ENCODE data around the gene PYCARD.
A peak's percentile ranks its signal among the peaks of the same experiment; 100 is the strongest.

Gene PYCARD

GRCh38 chr16:31202414-31203375 is at the start of gene PYCARD:
TSS of gene PYCARD (minus strand) at chr16:31202760. CDS start at chr16:31202690, 70 bp downstream.
- Histone ChIP-seq H2AFZ (ENCODE audit: low read depth, low read length) (peak within 1 kb of the TSS; percentile 76), H4K20me1 (ENCODE audit: insufficient read depth, low read length) (peaks cover 26% of the 10 kb centered on the region), H3K4me3 (ENCODE audit: low read length) (peak within 1 kb of the TSS; percentile 94), H3K27ac (ENCODE audit: low read length) (peak within 1 kb of the TSS; percentile 62), H3K9me3 (ENCODE audit: insufficient read depth, low read length) (no peaks in the 10 kb centered on the region), H3K79me2 (ENCODE audit: low read length) (no peaks in the 10 kb centered on the region), H3K36me3 (replicated peaks; ENCODE audit: low read depth, low read length) (peaks cover 6% of the 10 kb centered on the region), H3K4me1 (ENCODE audit: low read length) (peaks cover 32% of the 10 kb centered on the region), H3K27me3 (ENCODE audit: low read depth, low read length) (no peaks in the 10 kb centered on the region), H3K9ac (ENCODE audit: low read length) (peak within 1 kb of the TSS; percentile 93), H3K4me2 (ENCODE audit: low read length) (peak within 1 kb of the TSS; percentile 98)
- TF ChIP-seq EZH2phosphoT487 (IDR thresholded peaks at IDR 0.05; ENCODE audit: low read depth), result no peak
- no peak for TF ChIP-seq CTCF (IDR thresholded peaks at IDR 0.05; ENCODE audit: low read depth, low read length)

- Histone ChIP-seq H3K9ac (ENCODE audit: low read length) (no peak overlapping the region), H3K4me3 (ENCODE audit: low read length) (no peak overlapping the region), H3K4me1 (ENCODE audit: low read length) (peaks cover 9% of the 10 kb centered on the region), H3K27ac (ENCODE audit: low read length) (no peak overlapping the region), H3K4me2 (ENCODE audit: low read length) (no peak overlapping the region), H4K20me1 (ENCODE audit: insufficient read depth, low read length) (no peaks in the 10 kb centered on the region), H3K79me2 (ENCODE audit: low read length) (no peaks in the 10 kb centered on the region), H3K36me3 (replicated peaks; ENCODE audit: low read depth, low read length) (no peaks in the 10 kb centered on the region), H3K27me3 (ENCODE audit: low read depth, low read length) (peaks cover 11% of the 10 kb centered on the region; the same call in 1 of the 2 replicates), H3K9me3 (ENCODE audit: insufficient read depth, low read length) (no peaks in the 10 kb centered on the region), H2AFZ (ENCODE audit: low read depth, low read length) (no peak overlapping the region)
- no peak for TF ChIP-seq EZH2phosphoT487 (IDR thresholded peaks at IDR 0.05; ENCODE audit: low read depth)
- TF ChIP-seq CTCF (IDR thresholded peaks at IDR 0.05; ENCODE audit: low read depth, low read length), result no peak
Measured at GRCh38 chr16:31251435-31251834, 48.9 kb upstream of the PYCARD start.

GRCh38 chr16:31250782-31251384 is 48.3 kb upstream of the PYCARD start:
- Histone ChIP-seq H3K36me3 (replicated peaks; ENCODE audit: low read depth, low read length) (no peaks in the 10 kb centered on the region), H3K4me2 (ENCODE audit: low read length) (no peak overlapping the region), H3K4me3 (ENCODE audit: low read length) (no peak overlapping the region), H4K20me1 (ENCODE audit: insufficient read depth, low read length) (no peaks in the 10 kb centered on the region), H3K27ac (ENCODE audit: low read length) (no peak overlapping the region), H3K4me1 (ENCODE audit: low read length) (peaks cover 9% of the 10 kb centered on the region), H2AFZ (ENCODE audit: low read depth, low read length) (no peak overlapping the region), H3K27me3 (ENCODE audit: low read depth, low read length) (peaks cover 11% of the 10 kb centered on the region; the same call in 1 of the 2 replicates), H3K79me2 (ENCODE audit: low read length) (no peaks in the 10 kb centered on the region), H3K9ac (ENCODE audit: low read length) (no peak overlapping the region), H3K9me3 (ENCODE audit: insufficient read depth, low read length) (no peaks in the 10 kb centered on the region)
- TF ChIP-seq CTCF (IDR thresholded peaks at IDR 0.05; ENCODE audit: low read depth, low read length) (no peak), EZH2phosphoT487 (IDR thresholded peaks at IDR 0.05; ENCODE audit: low read depth) (no peak)

GRCh38 chr16:31248344-31248743 is 45.8 kb upstream of the PYCARD start:
- H4K20me1 ChIP-seq (ENCODE audit: insufficient read depth, low read length), result no peaks in the 10 kb centered on the region
- TF ChIP-seq CTCF (IDR thresholded peaks at IDR 0.05; ENCODE audit: low read depth, low read length) (no peak), EZH2phosphoT487 (IDR thresholded peaks at IDR 0.05; ENCODE audit: low read depth) (no peak)
- no peaks in the 10 kb centered on the region for H3K79me2 ChIP-seq (ENCODE audit: low read length)
- H3K27ac ChIP-seq (ENCODE audit: low read length), result no peak overlapping the region
- H3K36me3 ChIP-seq (replicated peaks; ENCODE audit: low read depth, low read length), result no peaks in the 10 kb centered on the region
- H3K9ac ChIP-seq (ENCODE audit: low read length), result no peak overlapping the region
- no peak overlapping the region for H3K4me2 ChIP-seq (ENCODE audit: low read length)
- H3K4me3 ChIP-seq (ENCODE audit: low read length), result no peak overlapping the region
- peaks cover 7% of the 10 kb centered on the region; the same call in 1 of the 2 replicates for H3K27me3 ChIP-seq (ENCODE audit: low read depth, low read length)
- no peak overlapping the region for H2AFZ ChIP-seq (ENCODE audit: low read depth, low read length)
- no peaks in the 10 kb centered on the region for H3K9me3 ChIP-seq (ENCODE audit: insufficient read depth, low read length)
- peaks cover 12% of the 10 kb centered on the region for H3K4me1 ChIP-seq (ENCODE audit: low read length)
